DMS153 treated with DMSO at 0.1 percent for 48 hours (cell line): ENCODE results near the gene ANO7.

ENCODE experiments used
- DNase-seq: peaks from one replicate; lab custom pipeline; 2025; ENCODE audit not compliant: unreplicated experiment; lab: John Stamatoyannopoulos, UW

The ANO7 gene

GRCh38 chr2:241188361-241189092 is at the start of gene ANO7:
TSS of gene ANO7 (plus strand) at chr2:241188677. CDS start at chr2:241190064, 1,387 bp downstream.
- peak; percentile 3 for DNase-seq

- DNase-seq, result no peak
These were observed 48.7 kb upstream of the ANO7 start for GRCh38 chr2:241139531-241140444.

GRCh38 chr2:241140445-241140840 is 48.0 kb upstream of the ANO7 start:
- DNase-seq, result no peak

- DNase-seq, result no peak
These were observed 47.2 kb upstream of the ANO7 start for GRCh38 chr2:241141214-241141770.

GRCh38 chr2:241142063-241142462 is 46.4 kb upstream of the ANO7 start:
- DNase-seq, result no peak

- DNase-seq, result no peak
These were observed 45.9 kb upstream of the ANO7 start for GRCh38 chr2:241142593-241142992.

GRCh38 chr2:241146286-241146685 is 42.2 kb upstream of the ANO7 start:
- no peak for DNase-seq

- no peak for DNase-seq
These were observed 41.1 kb upstream of the ANO7 start for GRCh38 chr2:241147336-241147735.

GRCh38 chr2:241148239-241148638 is 40.2 kb upstream of the ANO7 start:
- no peak for DNase-seq

GRCh38 chr2:241148891-241149674 is 39.4 kb upstream of the ANO7 start, which contains the start of gene PASK:
TSS of gene PASK (minus strand) at chr2:241149472. CDS start at chr2:241143032, 6,440 bp downstream.
- DNase-seq, result peak; percentile 96

GRCh38 chr2:241149675-241149924 is 38.9 kb upstream of the ANO7 start:
- DNase-seq, result no peak

GRCh38 chr2:241149925-241150659 is 38.4 kb upstream of the ANO7 start, which contains the start of gene PPP1R7:
TSS of gene PPP1R7 (plus strand) at chr2:241150467. CDS start at chr2:241150496, 29 bp downstream.
- DNase-seq, result peak; percentile 90

- no peak for DNase-seq
These were observed 37.6 kb upstream of the ANO7 start for GRCh38 chr2:241150660-241151530.

- DNase-seq, result no peak
These were observed 36.4 kb upstream of the ANO7 start for GRCh38 chr2:241151934-241152660.

- no peak for DNase-seq
These were observed 34.9 kb upstream of the ANO7 start for GRCh38 chr2:241153616-241154015.

GRCh38 chr2:241154915-241155314 is 33.6 kb upstream of the ANO7 start:
- no peak for DNase-seq

GRCh38 chr2:241155936-241156335 is 32.5 kb upstream of the ANO7 start:
- DNase-seq, result no peak

GRCh38 chr2:241156971-241157441 is 31.5 kb upstream of the ANO7 start:
- DNase-seq, result peak; percentile 77
